Lower leg skin (tissue), 4 donors: Measurements from ENCODE around the gene FAM25A. TPM values are rescaled to one million over a fixed set of nuclear protein-coding genes. Genes with fewer than 3 reads are reported as not detected.

ENCODE experiments used
- DNase-seq, 2 donors: peaks; one replicate each; pipeline ENCODE4 v3.0.0-alpha.2; 2019; ENCODE audit warnings: low spot score in 2 of 2
- H3K4me3 ChIP-seq: fragments of 200-600 bp; sonication (generic); 2 replicates; pipeline ENCODE4 v1.5.1; 2017; ENCODE audit warnings: mild to moderate bottlenecking, low read depth; ENCODE audit not compliant: poor library complexity, severe bottlenecking
- CTCF ChIP-seq, 3 donors: fragments of 450-650 bp; IDR thresholded peaks; one replicate each; pipeline ENCODE4 v1.5.1; 2016; ENCODE audit warnings: antibody characterized with exemption in 3 of 3, mild to moderate bottlenecking in 3 of 3, moderate library complexity in 2 of 3
- POLR2A ChIP-seq, 2 donors: fragments of 450-650 bp; IDR thresholded peaks; one replicate each; pipeline ENCODE4 v1.6.1; 2016 to 2017; ENCODE audit warnings: antibody characterized with exemption in 2 of 2, mild to moderate bottlenecking in 1 of 2, moderate library complexity in 1 of 2
- WGBS, 2 donors: methylation state at CpG; one replicate each; pipeline ENCODE4 v1.1.5; 2018; 5-methylcytosine and 5-hydroxymethylcytosine counted together
- intact Hi-C: fragments of 100-400 bp; cut with DNase I; formaldehyde crosslinking; loops from one replicate; pipeline ENCODE4 v1.15.0; 2023; ENCODE audit warnings: low total_unique reads
- total RNA-seq, 4 donors: library from RNA; depleted of rRNA; stranded (reverse); fragments of >200 nt; gene quantifications; one replicate each; pipeline ENCODE4 v1.1.0, GENCODE V29; 2016

The FAM25A gene
- total RNA-seq, 4 donors from 2014 or later = 430 to 795 (median 736) TPM

GRCh38 chr10:87072449-87072848 lies 52.4 kb downstream of the FAM25A start:
- intact Hi-C loops = no loop called here
- 76 to 91% methylated on average over 2 of the region's 2 CpGs for WGBS, 2 donors
- H3K4me3 ChIP-seq = no peak overlapping the region
- DNase-seq = no peak
- TF ChIP-seq POLR2A (IDR thresholded peaks at IDR 0.05) (no peak), CTCF (IDR thresholded peaks at IDR 0.05) (no peak)

Other genes with a start within 250 kb of the FAM25A start
- gene MMRN2, start 62.7 kb upstream of the FAM25A start, total RNA-seq = 10 to 100 TPM; 24.5 to 50.8 (median 40.2) TPM
- gene SNCG, start 61.7 kb upstream of the FAM25A start, total RNA-seq = 10 to 100 TPM; 26.5 to 62.9 (median 41.1) TPM
- 100 to 1,000 TPM in 1 of 4 donors, 10 to 100 TPM in 3; 72.0 to 125 (median 80.4) TPM for gene ADIRF, start 51.8 kb upstream of the FAM25A start, total RNA-seq
- gene GLUD1, start 74.5 kb downstream of the FAM25A start, total RNA-seq = 100 to 1,000 TPM; 200 to 262 (median 230) TPM
- gene SHLD2, start 74.9 kb downstream of the FAM25A start, total RNA-seq = 10 to 100 TPM; 14.9 to 26.2 (median 21.6) TPM
- gene NUTM2A, start 205.2 kb downstream of the FAM25A start, total RNA-seq = 1 to 10 TPM in 3 of 4 donors, under 1 TPM in 1; 0.84 to 2.5 (median 2.4) TPM